ENCODE data around the gene SERF2. TPM values are rescaled to one million over a fixed set of nuclear protein-coding genes. Genes with fewer than 3 reads are reported as not detected.

The SERF2 gene
- total RNA-seq: 322 and 682 TPM in 2 replicates

GRCh38 chr15:43791993-43792760 lies at the start of gene SERF2:
TSS of gene SERF2 (plus strand) at chr15:43792320. CDS start at chr15:43792377, 57 bp downstream.

GRCh38 chr15:43746245-43746902 lies 45.7 kb upstream of the SERF2 start, which contains the start of gene PDIA3:
TSS of gene PDIA3 (plus strand) at chr15:43746438. CDS start at chr15:43746540, 102 bp downstream.

GRCh38 chr15:43776718-43777266 lies 15.3 kb upstream of the SERF2 start, which contains the start of gene ELL3:
TSS of gene ELL3 (minus strand) at chr15:43776966. CDS start at chr15:43776901, 65 bp downstream.

GRCh38 chr15:43799945-43800285 lies 7.8 kb downstream of the SERF2 start, which contains the start of gene SERINC4:
TSS of gene SERINC4 (minus strand) at chr15:43800220. CDS start at chr15:43799986, 234 bp downstream.

GRCh38 chr15:43800286-43801141 lies 8.4 kb downstream of the SERF2 start, which contains the start of gene HYPK:
TSS of gene HYPK (plus strand) at chr15:43800599. CDS start at chr15:43800623, 24 bp downstream.

GRCh38 chr15:43824302-43825246 lies 32.5 kb downstream of the SERF2 start, which contains the start of gene MFAP1:
TSS of gene MFAP1 (minus strand) at chr15:43824690. CDS start at chr15:43824569, 121 bp downstream.

GRCh38 chr15:43826508-43827341 lies 34.6 kb downstream of the SERF2 start, which contains the start of gene WDR76:
TSS of gene WDR76 (plus strand) at chr15:43827002. CDS start at chr15:43827033, 31 bp downstream.

Small RNAs within 50 kb of the gene (small RNA-seq; reads per million reads assigned to genes)
- gene MIR1282 (ENCODE audit: low replicate concordance): not detected

Other genes with a start within 250 kb of the SERF2 start
- 10.7 and 26.7 TPM in 2 replicates for gene PPIP5K1, start 202.1 kb upstream of the SERF2 start, total RNA-seq
- gene CKMT1B, start 198.3 kb upstream of the SERF2 start, total RNA-seq: not detected in 2 replicates
- under 0.01 TPM in 1 of 2 replicates, not detected in the other for gene STRC, start 173.5 kb upstream of the SERF2 start, total RNA-seq
- 0.72 and 1.5 TPM in 2 replicates for gene CATSPER2, start 143.5 kb upstream of the SERF2 start, total RNA-seq
- gene CKMT1A, start 98.5 kb upstream of the SERF2 start, total RNA-seq: not detected in 2 replicates
- 140 and 471 TPM in 2 replicates for gene PDIA3, start 45.9 kb upstream of the SERF2 start, total RNA-seq
- gene ELL3, start 15.4 kb upstream of the SERF2 start, total RNA-seq: 0.44 and 1.1 TPM in 2 replicates
- gene SERINC4, start 7.9 kb downstream of the SERF2 start, total RNA-seq: not detected in 2 replicates
- 6.8 and 7.0 TPM in 2 replicates for gene HYPK, start 8.3 kb downstream of the SERF2 start, total RNA-seq
- gene MFAP1, start 32.4 kb downstream of the SERF2 start, total RNA-seq: 10.7 and 21.2 TPM in 2 replicates
- 1.5 and 25.2 TPM in 2 replicates for gene WDR76, start 34.7 kb downstream of the SERF2 start, total RNA-seq